Muscle of leg (tissue), 16 donors: ENCODE measurements around the gene CYP2W1. TPM values are rescaled to one million over a fixed set of nuclear protein-coding genes. Genes with fewer than 3 reads are reported as not detected.

ENCODE experiments used
- DNase-seq: peaks from one replicate; pipeline ENCODE4 v3.0.0; 2013
- H3K27ac ChIP-seq: one replicate; pipeline ENCODE4 v1.5.1; 2013; ENCODE audit warnings: mild to moderate bottlenecking, low read length, control low read depth
- H3K27me3 ChIP-seq: one replicate; pipeline ENCODE4 v1.6.1; 2013; ENCODE audit warnings: low read length; ENCODE audit not compliant: control insufficient read depth, insufficient read depth
- H3K36me3 ChIP-seq: one replicate; pipeline ENCODE4 v1.6.1; 2013; ENCODE audit warnings: low read length; ENCODE audit not compliant: control insufficient read depth, insufficient read depth
- H3K4me1 ChIP-seq: one replicate; pipeline ENCODE4 v1.6.1; 2013; ENCODE audit warnings: low read length; ENCODE audit not compliant: control insufficient read depth, insufficient read depth
- H3K4me3 ChIP-seq: one replicate; pipeline ENCODE4 v1.5.1; 2013; ENCODE audit warnings: low read length, control low read depth
- H3K9me3 ChIP-seq: replicated peaks from 2 replicates; pipeline ENCODE4 v1.6.1; 2013; ENCODE audit warnings: low read depth, low read length; ENCODE audit not compliant: control insufficient read depth
- WGBS: methylation state at CpG from one replicate; pipeline ENCODE4 v1.1.5; 2013; ENCODE audit warnings: missing lambda C conversion rate; ENCODE audit not compliant: insufficient coverage; 5-methylcytosine and 5-hydroxymethylcytosine counted together
- long read RNA-seq, 11 donors: transcript quantifications; one replicate each; lab custom pipeline, GENCODE V29; 2026
- polyA plus RNA-seq, 8 donors: library from polyadenylated mRNA; unstranded; fragments of 120-200 nt; gene quantifications; one replicate each; pipeline versions ENCODE4 v1.2.1 to v1.2.3, GENCODE V29; 2013; ENCODE audit warnings: inconsistent platforms in 1 of 8, low replicate concordance in 1 of 8; ENCODE audit not compliant: insufficient read length in 8 of 8, insufficient read depth in 1 of 8
- total RNA-seq: library from RNA; stranded (reverse); fragments of 120-200 nt; gene quantifications from one replicate; pipeline ENCODE4 v1.2.4, GENCODE V29; 2013

CYP2W1 gene
- total RNA-seq (0.62 TPM), polyA plus RNA-seq (10 to 100 TPM in 2 of 8 donors, 1 to 10 TPM in 2, under 1 TPM in 4; 0.69 to 26.3 (median 1.0) TPM)
- long read RNA-seq, donor 1: 0 reads
- long read RNA-seq, donor 2: 0 reads
- long read RNA-seq, donor 3: 0 reads
- long read RNA-seq, donor 4: 0 reads
- long read RNA-seq, donor 5, partial matches to known transcripts: 23 of 83 reads
- long read RNA-seq, donor 5, other reads (novel, unspliced or antisense): 59 of 83 reads
- long read RNA-seq, donor 6, partial matches to known transcripts: 44 of 49 reads
- long read RNA-seq, donor 6, other reads (novel, unspliced or antisense): 5 of 49 reads
- long read RNA-seq, donor 7: 0 reads
- long read RNA-seq, donor 8: 0 reads
- long read RNA-seq, donor 9: 0 reads
- long read RNA-seq, donor 10: 0 reads
- long read RNA-seq, donor 11, partial matches to known transcripts: 0 of 1 reads
- long read RNA-seq, donor 11, other reads (novel, unspliced or antisense): 0 of 1 reads

- WGBS: 45% methylated on average over 25 of the region's 34 CpGs
- Histone ChIP-seq H3K27ac (peak within 1 kb of the TSS; percentile 38), H3K4me1 (peaks cover 41% of the 10 kb centered on the region), H3K4me3 (no peak within 1 kb of the TSS), H3K36me3 (no peaks in the 10 kb centered on the region), H3K9me3 (no peaks in the 10 kb centered on the region), H3K27me3 (peaks cover 9% of the 10 kb centered on the region)
- DNase-seq: no peak
These were observed at the start of gene CYP2W1 for GRCh38 chr7:983004-983615. TSS of gene CYP2W1 (plus strand) at chr7:983181. CDS start at chr7:983212, 31 bp downstream.

- no peak overlapping the region for H3K27ac ChIP-seq
- H3K9me3 ChIP-seq: no peaks in the 10 kb centered on the region
- no peaks in the 10 kb centered on the region for H3K36me3 ChIP-seq
- DNase-seq: no peak
- 79% methylated on average over 28 of the region's 34 CpGs for WGBS
- H3K4me3 ChIP-seq: no peak overlapping the region
- H3K27me3 ChIP-seq: peaks cover 2% of the 10 kb centered on the region
- H3K4me1 ChIP-seq: no peaks in the 10 kb centered on the region
These were observed 48.4 kb upstream of the CYP2W1 start for GRCh38 chr7:934469-935163.

- Histone ChIP-seq H3K36me3 (no peaks in the 10 kb centered on the region), H3K4me3 (no peak overlapping the region), H3K9me3 (peaks cover 2% of the 10 kb centered on the region), H3K4me1 (no peaks in the 10 kb centered on the region), H3K27ac (no peak overlapping the region), H3K27me3 (peaks cover 2% of the 10 kb centered on the region)
- DNase-seq: no peak
- WGBS: 62% methylated on average over 38 of the region's 46 CpGs
These were observed 47.7 kb upstream of the CYP2W1 start for GRCh38 chr7:935164-935873.

- no peak for DNase-seq
- no peaks in the 10 kb centered on the region for H3K4me1 ChIP-seq
- peaks cover 2% of the 10 kb centered on the region for H3K27me3 ChIP-seq
- no peak overlapping the region for H3K27ac ChIP-seq
- no peaks in the 10 kb centered on the region for H3K36me3 ChIP-seq
- no peak overlapping the region for H3K4me3 ChIP-seq
- WGBS: 92% methylated on average over 27 of the region's 28 CpGs
- H3K9me3 ChIP-seq: peaks cover 5% of the 10 kb centered on the region
These were observed 47.1 kb upstream of the CYP2W1 start for GRCh38 chr7:935874-936385.

GRCh38 chr7:936386-937054 is 46.5 kb upstream of the CYP2W1 start:
- WGBS: 82% methylated on average over 16 of the region's 22 CpGs
- peaks cover 5% of the 10 kb centered on the region for H3K9me3 ChIP-seq
- H3K36me3 ChIP-seq: no peaks in the 10 kb centered on the region
- H3K4me3 ChIP-seq: no peak overlapping the region
- H3K4me1 ChIP-seq: no peaks in the 10 kb centered on the region
- no peak for DNase-seq
- H3K27ac ChIP-seq: no peak overlapping the region
- H3K27me3 ChIP-seq: peaks cover 2% of the 10 kb centered on the region

- H3K9me3 ChIP-seq: peaks cover 5% of the 10 kb centered on the region
These were observed 45.0 kb upstream of the CYP2W1 start for GRCh38 chr7:937856-938484.

GRCh38 chr7:938546-939185 is 44.3 kb upstream of the CYP2W1 start:
- Histone ChIP-seq H3K9me3 (peaks cover 5% of the 10 kb centered on the region), H3K4me3 (no peak overlapping the region), H3K4me1 (no peaks in the 10 kb centered on the region), H3K36me3 (no peaks in the 10 kb centered on the region), H3K27me3 (peaks cover 2% of the 10 kb centered on the region), H3K27ac (no peak overlapping the region)
- WGBS: 89% methylated on average over 24 of the region's 27 CpGs
- DNase-seq: no peak

More at GRCh38 chr7:937856-938484, 45.0 kb upstream of the CYP2W1 start:
- DNase-seq: no peak
- 76% methylated on average over 5 of the region's 16 CpGs for WGBS
- H3K27ac ChIP-seq: no peak overlapping the region
- H3K4me3 ChIP-seq: no peak overlapping the region
- peaks cover 2% of the 10 kb centered on the region for H3K27me3 ChIP-seq
- H3K36me3 ChIP-seq: no peaks in the 10 kb centered on the region
- H3K4me1 ChIP-seq: no peaks in the 10 kb centered on the region

- H3K4me3 ChIP-seq: no peak overlapping the region
- no peak for DNase-seq
- H3K4me1 ChIP-seq: no peaks in the 10 kb centered on the region
- no peaks in the 10 kb centered on the region for H3K36me3 ChIP-seq
- H3K27ac ChIP-seq: no peak overlapping the region
- H3K27me3 ChIP-seq: peaks cover 2% of the 10 kb centered on the region
- no CpG with 5 or more reads among the region's 4 CpGs for WGBS
- H3K9me3 ChIP-seq: peaks cover 5% of the 10 kb centered on the region
These were observed 43.1 kb upstream of the CYP2W1 start for GRCh38 chr7:939843-940242.
